ENCODE results near the gene EGFL7.

The EGFL7 gene

GRCh38 chr9:136656183-136656738, 6.5 kb upstream of the EGFL7 start:
- H3K4me3 Mint-ChIP-seq = no peak overlapping the region
- ATAC-seq (replicated peaks) (no peak), DNase-seq (no peak)
- H3K9me3 Mint-ChIP-seq = no peaks in the 10 kb centered on the region
- H3K4me1 Mint-ChIP-seq (ENCODE audit: low read depth in 2 of 2) = peaks cover 4 to 12% of the 10 kb centered on the region in 2 donors
- H3K27ac Mint-ChIP-seq = no peak overlapping the region
- H3K27me3 Mint-ChIP-seq = peaks cover 55 to 90% of the 10 kb centered on the region in 2 donors
- H3K36me3 Mint-ChIP-seq (ENCODE audit: insufficient read depth) = peaks cover 3% of the 10 kb centered on the region

- H3K27me3 Mint-ChIP-seq = peaks cover 51 to 87% of the 10 kb centered on the region in 2 donors
- H3K36me3 Mint-ChIP-seq (ENCODE audit: insufficient read depth) = peaks cover 3% of the 10 kb centered on the region
- peaks cover 4 to 12% of the 10 kb centered on the region in 2 donors for H3K4me1 Mint-ChIP-seq (ENCODE audit: low read depth in 2 of 2)
- no peaks in the 10 kb centered on the region for H3K9me3 Mint-ChIP-seq
- ATAC-seq (replicated peaks) = no peak
- no peak overlapping the region for H3K27ac Mint-ChIP-seq
- no peak overlapping the region for H3K4me3 Mint-ChIP-seq
- DNase-seq = no peak
Observed at GRCh38 chr9:136656795-136657611, 5.7 kb upstream of the EGFL7 start.

GRCh38 chr9:136657974-136658848, 4.5 kb upstream of the EGFL7 start:
- peak overlapping the region in 1 of 2 donors; percentile 31 for H3K4me3 Mint-ChIP-seq
- peaks cover 4 to 12% of the 10 kb centered on the region in 2 donors for H3K4me1 Mint-ChIP-seq (ENCODE audit: low read depth in 2 of 2)
- no peaks in the 10 kb centered on the region for H3K9me3 Mint-ChIP-seq
- peaks cover 49 to 88% of the 10 kb centered on the region in 2 donors for H3K27me3 Mint-ChIP-seq
- peaks cover 3% of the 10 kb centered on the region for H3K36me3 Mint-ChIP-seq (ENCODE audit: insufficient read depth)
- no peak overlapping the region for H3K27ac Mint-ChIP-seq
- no peak for ATAC-seq (replicated peaks)
- DNase-seq = no peak

GRCh38 chr9:136658849-136659535, 3.7 kb upstream of the EGFL7 start:
- peaks cover 3% of the 10 kb centered on the region for H3K36me3 Mint-ChIP-seq (ENCODE audit: insufficient read depth)
- DNase-seq (no peak), ATAC-seq (replicated peaks) (peak; percentile 50)
- peaks cover 53 to 88% of the 10 kb centered on the region in 2 donors for H3K27me3 Mint-ChIP-seq
- H3K9me3 Mint-ChIP-seq = no peaks in the 10 kb centered on the region
- H3K4me3 Mint-ChIP-seq = peak overlapping the region in 1 of 2 donors; percentile 31
- H3K4me1 Mint-ChIP-seq (ENCODE audit: low read depth in 2 of 2) = peaks cover 4 to 12% of the 10 kb centered on the region in 2 donors
- H3K27ac Mint-ChIP-seq = no peak overlapping the region

- peaks cover 3% of the 10 kb centered on the region for H3K36me3 Mint-ChIP-seq (ENCODE audit: insufficient read depth)
- no peak for DNase-seq
- no peaks in the 10 kb centered on the region for H3K9me3 Mint-ChIP-seq
- H3K4me1 Mint-ChIP-seq (ENCODE audit: low read depth in 2 of 2) = peaks cover 9 to 12% of the 10 kb centered on the region in 2 donors
- no peak overlapping the region for H3K27ac Mint-ChIP-seq
- H3K27me3 Mint-ChIP-seq = peaks cover 61 to 93% of the 10 kb centered on the region in 2 donors
- ATAC-seq (replicated peaks) = no peak
- H3K4me3 Mint-ChIP-seq = no peak overlapping the region
Observed at GRCh38 chr9:136659861-136660784, 2.6 kb upstream of the EGFL7 start.

GRCh38 chr9:136660971-136661550, 1.7 kb upstream of the EGFL7 start:
- peaks cover 57 to 87% of the 10 kb centered on the region in 2 donors for H3K27me3 Mint-ChIP-seq

GRCh38 chr9:136661641-136662325, 933 bp upstream of the EGFL7 start:
- H3K4me3 Mint-ChIP-seq = no peak overlapping the region
- DNase-seq (no peak), ATAC-seq (replicated peaks) (no peak)
- peaks cover 3% of the 10 kb centered on the region for H3K36me3 Mint-ChIP-seq (ENCODE audit: insufficient read depth)
- H3K4me1 Mint-ChIP-seq (ENCODE audit: low read depth in 2 of 2) = peaks cover 6 to 12% of the 10 kb centered on the region in 2 donors
- H3K27me3 Mint-ChIP-seq = peaks cover 52 to 80% of the 10 kb centered on the region in 2 donors
- H3K27ac Mint-ChIP-seq = no peak overlapping the region
- no peaks in the 10 kb centered on the region for H3K9me3 Mint-ChIP-seq

More at GRCh38 chr9:136660971-136661550, 1.7 kb upstream of the EGFL7 start:
- Mint-ChIP-seq H3K9me3 (no peaks in the 10 kb centered on the region), H3K36me3 (ENCODE audit: insufficient read depth) (peaks cover 3% of the 10 kb centered on the region), H3K4me3 (no peak overlapping the region), H3K4me1 (ENCODE audit: low read depth in 2 of 2) (peaks cover 8 to 10% of the 10 kb centered on the region in 2 donors), H3K27ac (no peak overlapping the region)
- DNase-seq (no peak), ATAC-seq (replicated peaks) (no peak)

- H3K4me3 Mint-ChIP-seq = no peak overlapping the region
- DNase-seq (no peak), ATAC-seq (replicated peaks) (no peak)
- H3K9me3 Mint-ChIP-seq = no peaks in the 10 kb centered on the region
- peaks cover 3% of the 10 kb centered on the region for H3K36me3 Mint-ChIP-seq (ENCODE audit: insufficient read depth)
- no peak overlapping the region for H3K27ac Mint-ChIP-seq
- H3K27me3 Mint-ChIP-seq = peaks cover 48 to 74% of the 10 kb centered on the region in 2 donors
- peaks cover 6 to 12% of the 10 kb centered on the region in 2 donors for H3K4me1 Mint-ChIP-seq (ENCODE audit: low read depth in 2 of 2)
Observed at GRCh38 chr9:136662326-136662655, 425 bp upstream of the EGFL7 start.

- peak overlapping the region in 1 of 2 donors; percentile 67 for H3K27ac Mint-ChIP-seq
- H3K4me3 Mint-ChIP-seq = peak overlapping the region; percentile 79 to 83
- H3K4me1 Mint-ChIP-seq (ENCODE audit: low read depth in 2 of 2) = peaks cover 0 to 13% of the 10 kb centered on the region in 2 donors
- ATAC-seq (replicated peaks) (no peak), DNase-seq (no peak)
- peaks cover 33 to 66% of the 10 kb centered on the region in 2 donors for H3K27me3 Mint-ChIP-seq
- no peaks in the 10 kb centered on the region for H3K9me3 Mint-ChIP-seq
- H3K36me3 Mint-ChIP-seq (ENCODE audit: insufficient read depth) = no peaks in the 10 kb centered on the region
Observed at GRCh38 chr9:136664000-136664915, 1.5 kb downstream of the EGFL7 start.

GRCh38 chr9:136665111-136665703, 2.5 kb downstream of the EGFL7 start:
- ATAC-seq (replicated peaks) (peak; percentile 42), DNase-seq (no peak)
- H3K4me3 Mint-ChIP-seq = peak overlapping the region; percentile 79 to 83
- H3K27ac Mint-ChIP-seq = peak overlapping the region in 1 of 2 donors; percentile 67
- no peaks in the 10 kb centered on the region for H3K36me3 Mint-ChIP-seq (ENCODE audit: insufficient read depth)
- H3K27me3 Mint-ChIP-seq = peaks cover 25 to 66% of the 10 kb centered on the region in 2 donors
- H3K9me3 Mint-ChIP-seq = no peaks in the 10 kb centered on the region
- H3K4me1 Mint-ChIP-seq (ENCODE audit: low read depth in 2 of 2) = peaks cover 0 to 13% of the 10 kb centered on the region in 2 donors

Data from effector memory CD8-positive, alpha-beta T cell (primary cell).